ENCODE results near the gene UBE2O.

GRCh38 chr17:76458580-76459490, 5.9 kb upstream of the UBE2O start:
- TF ChIP-seq, protein P1, sequence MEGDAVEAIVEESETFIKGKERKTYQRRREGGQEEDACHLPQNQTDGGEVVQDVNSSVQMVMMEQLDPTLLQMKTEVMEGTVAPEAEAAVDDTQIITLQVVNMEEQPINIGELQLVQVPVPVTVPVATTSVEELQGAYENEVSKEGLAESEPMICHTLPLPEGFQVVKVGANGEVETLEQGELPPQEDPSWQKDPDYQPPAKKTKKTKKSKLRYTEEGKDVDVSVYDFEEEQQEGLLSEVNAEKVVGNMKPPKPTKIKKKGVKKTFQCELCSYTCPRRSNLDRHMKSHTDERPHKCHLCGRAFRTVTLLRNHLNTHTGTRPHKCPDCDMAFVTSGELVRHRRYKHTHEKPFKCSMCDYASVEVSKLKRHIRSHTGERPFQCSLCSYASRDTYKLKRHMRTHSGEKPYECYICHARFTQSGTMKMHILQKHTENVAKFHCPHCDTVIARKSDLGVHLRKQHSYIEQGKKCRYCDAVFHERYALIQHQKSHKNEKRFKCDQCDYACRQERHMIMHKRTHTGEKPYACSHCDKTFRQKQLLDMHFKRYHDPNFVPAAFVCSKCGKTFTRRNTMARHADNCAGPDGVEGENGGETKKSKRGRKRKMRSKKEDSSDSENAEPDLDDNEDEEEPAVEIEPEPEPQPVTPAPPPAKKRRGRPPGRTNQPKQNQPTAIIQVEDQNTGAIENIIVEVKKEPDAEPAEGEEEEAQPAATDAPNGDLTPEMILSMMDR (IDR thresholded peaks at IDR 0.05; ENCODE audit: low read depth, low read length, missing input control): no peak
- no peak for TF ChIP-seq FOXA1 (IDR thresholded peaks at IDR 0.05)
- no peak for TF ChIP-seq FOXA2 (IDR thresholded peaks at IDR 0.05)
- TF ChIP-seq TAF1 (conservative IDR thresholded peaks at IDR 0.05): no peak
- no peak for TF ChIP-seq REST (IDR thresholded peaks at IDR 0.05)
- no peak for TF ChIP-seq SP1 (IDR thresholded peaks at IDR 0.05)
- TF ChIP-seq MAX (IDR thresholded peaks at IDR 0.05): no peak

Data from liver (tissue), 3 donors.